HEK293 (cell line): ENCODE results near the gene ESR2.

Experiments used
- CTCF ChIP-seq: fragments of 450-650 bp; formaldehyde crosslinking; IDR thresholded peaks from 2 replicates; pipeline ENCODE4 v1.5.1; 2016; ENCODE audit warnings: missing biosample characterization, missing genetic modification characterization
- HOXA7 ChIP-seq: sonication (generic); formaldehyde crosslinking; IDR thresholded peaks from 2 replicates; pipeline ENCODE4 v1.8.1; 2022; ENCODE audit warnings: missing genetic modification reagents, borderline replicate concordance
- KLF10 ChIP-seq: fragments of 450-650 bp; IDR thresholded peaks from 2 replicates; pipeline ENCODE4 v1.5.1; 2018; ENCODE audit warnings: missing biosample characterization, mild to moderate bottlenecking, missing genetic modification characterization
- PRDM2 ChIP-seq: fragments of 450-650 bp; formaldehyde crosslinking; IDR thresholded peaks from 2 replicates; pipeline ENCODE4 v1.5.1; 2016; ENCODE audit warnings: missing biosample characterization, missing genetic modification characterization, borderline replicate concordance
- TRIM28 ChIP-seq: IDR thresholded peaks from 2 replicates; pipeline ENCODE4 v1.6.1; 2011; ENCODE audit warnings: low read length, control low read depth, borderline replicate concordance
- ZBTB21 ChIP-seq: fragments of 450-650 bp; formaldehyde crosslinking; IDR thresholded peaks from 2 replicates; pipeline ENCODE4 v1.5.1; 2017; ENCODE audit warnings: missing biosample characterization, missing genetic modification characterization
- ZEB2 ChIP-seq: fragments of 450-650 bp; formaldehyde crosslinking; IDR thresholded peaks from 2 replicates; pipeline ENCODE4 v1.5.1; 2016; ENCODE audit warnings: missing biosample characterization, missing genetic modification characterization
- ZFP37 ChIP-seq: fragments of 450-650 bp; formaldehyde crosslinking; IDR thresholded peaks from 2 replicates; pipeline ENCODE4 v1.5.1; 2016; ENCODE audit warnings: missing biosample characterization, missing genetic modification characterization
- ZNF18 ChIP-seq: fragments of 450-650 bp; formaldehyde crosslinking; IDR thresholded peaks from 2 replicates; pipeline ENCODE4 v1.5.1; 2016; ENCODE audit warnings: missing biosample characterization, missing genetic modification characterization
- ZNF184 ChIP-seq: fragments of 450-650 bp; IDR thresholded peaks from 2 replicates; pipeline ENCODE4 v1.5.1; 2018; ENCODE audit warnings: missing biosample characterization, mild to moderate bottlenecking, missing genetic modification characterization
- ZNF266 ChIP-seq: fragments of 450-650 bp; formaldehyde crosslinking; IDR thresholded peaks from 2 replicates; pipeline ENCODE4 v1.5.1; 2016; ENCODE audit warnings: missing biosample characterization, missing genetic modification characterization, low read depth
- ZNF513 ChIP-seq: fragments of 450-650 bp; IDR thresholded peaks from 2 replicates; pipeline ENCODE4 v1.5.1; 2018; ENCODE audit warnings: missing biosample characterization, missing genetic modification characterization
- ZNF549 ChIP-seq: fragments of 450-650 bp; IDR thresholded peaks from 2 replicates; pipeline ENCODE4 v1.5.1; 2018; ENCODE audit warnings: missing biosample characterization, missing genetic modification characterization, mild to moderate bottlenecking, inconsistent platforms, moderate library complexity
- ZNF776 ChIP-seq: fragments of 450-650 bp; formaldehyde crosslinking; IDR thresholded peaks from 2 replicates; pipeline ENCODE4 v1.5.0; 2017; ENCODE audit warnings: missing biosample characterization, missing genetic modification characterization, borderline replicate concordance

- TF ChIP-seq ZEB2 (tag by site-specific recombination) (no peak), ZNF266 (no peak), HOXA7 (CRISPR knock-in tag) (no peak), ZNF776 (tag by site-specific recombination) (no peak), PRDM2 (no peak), ZBTB21 (tag by site-specific recombination) (no peak), TRIM28 (no peak), ZNF184 (no peak), ZNF549 (tag by site-specific recombination) (no peak), ZNF18 (tag by site-specific recombination) (no peak), ZFP37 (no peak), KLF10 (tag by site-specific recombination) (no peak), CTCF (tag by site-specific recombination) (no peak), ZNF513 (tag by site-specific recombination) (no peak)
Measured at GRCh38 chr14:64110802-64111201, 183.4 kb downstream of the ESR2 start.
